Suppressor macrophage (primary cell): Measurements from ENCODE around the gene LEP.
"Not testable (repeated sequence)": the region's sequence is repeated elsewhere in the genome, so short reads cannot be mapped to it uniquely, and the experiment has no call there.

Experiments
- DNase-seq, 4 experiments: peaks; one replicate each; pipeline ENCODE4 v3.0.0-alpha.2; 2020 to 2022

Gene LEP

DNA sequence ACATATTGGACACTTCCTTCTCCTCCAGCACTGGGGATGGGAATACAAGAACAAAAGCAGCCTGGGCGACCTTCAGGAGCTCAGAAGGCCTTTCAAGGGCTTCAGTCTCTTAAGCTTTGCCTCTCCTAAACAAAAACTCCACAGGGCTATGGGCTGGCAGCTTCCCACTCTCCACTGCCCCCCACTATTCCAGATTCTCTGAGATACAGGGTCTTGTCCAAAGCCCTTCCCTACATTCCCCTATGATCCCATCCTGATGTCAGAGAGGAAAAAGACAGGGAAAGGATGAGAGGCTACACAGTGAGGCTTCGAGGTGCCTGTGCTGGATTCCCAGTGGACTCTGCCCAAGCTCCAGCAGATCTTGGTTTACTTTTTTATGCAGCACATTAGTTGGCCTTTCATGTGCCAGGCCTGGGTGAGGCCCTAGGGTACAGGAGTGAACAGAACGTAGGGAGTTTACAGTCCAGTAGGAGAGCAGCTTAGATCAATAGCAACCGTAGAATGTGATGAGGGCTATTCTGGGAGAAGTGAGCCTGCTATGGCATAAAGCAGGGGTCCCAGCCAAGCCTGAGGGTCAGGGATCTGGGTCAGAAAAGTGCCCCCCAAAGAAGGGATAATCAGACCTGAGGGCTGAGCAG lies 33.3 kb downstream of the LEP start:
- no peak for DNase-seq

GRCh38 chr7:128274884-128275603 lies 34.0 kb downstream of the LEP start:
- DNase-seq, result no peak

DNA sequence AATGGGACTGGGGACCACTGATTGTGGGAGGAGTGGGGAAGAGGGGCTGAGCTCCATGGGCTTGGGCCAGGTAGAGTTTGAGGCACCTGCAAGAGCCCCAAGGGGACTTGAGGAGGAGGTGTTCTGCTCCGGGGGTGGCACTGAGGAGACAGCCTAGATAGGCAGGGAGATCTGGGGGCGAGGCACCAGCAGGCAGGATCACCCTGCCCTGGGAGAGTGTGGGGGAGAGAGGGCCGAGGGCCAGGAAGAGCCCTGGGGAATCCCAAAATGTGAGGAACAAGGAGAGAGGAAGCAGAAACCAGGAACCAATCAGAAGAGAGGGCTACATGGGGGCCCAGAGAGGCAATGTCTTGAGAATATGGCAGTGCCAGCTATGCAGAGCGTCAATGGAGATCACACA lies 34.6 kb downstream of the LEP start:
- peak in 3 of 4 experiments; percentile 8 to 54 (median 29) for DNase-seq

DNA sequence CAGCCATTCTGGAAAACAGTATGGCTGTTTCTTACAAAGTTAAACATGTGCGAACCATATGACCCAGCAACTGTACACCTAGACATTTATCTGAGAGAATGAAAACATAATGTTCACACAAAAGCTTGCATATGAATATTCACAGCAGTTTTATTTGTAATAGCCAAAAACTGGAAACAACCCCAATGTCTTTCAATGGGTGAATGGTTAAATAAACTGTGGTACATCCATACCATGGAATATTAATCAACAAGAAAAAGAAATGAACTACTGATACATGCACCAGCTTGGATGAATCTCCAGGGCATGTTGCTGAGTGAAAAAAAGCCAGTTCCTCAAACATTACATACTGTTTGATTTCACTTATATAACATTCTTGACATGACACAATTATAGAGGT lies 37.3 kb downstream of the LEP start:
- DNase-seq, result no peak

GRCh38 chr7:128279124-128279713 lies 38.1 kb downstream of the LEP start:
- no peak for DNase-seq

- DNase-seq, result not testable (repeated sequence)
Measured at GRCh38 chr7:128280451-128280850, 39.4 kb downstream of the LEP start.

DNA sequence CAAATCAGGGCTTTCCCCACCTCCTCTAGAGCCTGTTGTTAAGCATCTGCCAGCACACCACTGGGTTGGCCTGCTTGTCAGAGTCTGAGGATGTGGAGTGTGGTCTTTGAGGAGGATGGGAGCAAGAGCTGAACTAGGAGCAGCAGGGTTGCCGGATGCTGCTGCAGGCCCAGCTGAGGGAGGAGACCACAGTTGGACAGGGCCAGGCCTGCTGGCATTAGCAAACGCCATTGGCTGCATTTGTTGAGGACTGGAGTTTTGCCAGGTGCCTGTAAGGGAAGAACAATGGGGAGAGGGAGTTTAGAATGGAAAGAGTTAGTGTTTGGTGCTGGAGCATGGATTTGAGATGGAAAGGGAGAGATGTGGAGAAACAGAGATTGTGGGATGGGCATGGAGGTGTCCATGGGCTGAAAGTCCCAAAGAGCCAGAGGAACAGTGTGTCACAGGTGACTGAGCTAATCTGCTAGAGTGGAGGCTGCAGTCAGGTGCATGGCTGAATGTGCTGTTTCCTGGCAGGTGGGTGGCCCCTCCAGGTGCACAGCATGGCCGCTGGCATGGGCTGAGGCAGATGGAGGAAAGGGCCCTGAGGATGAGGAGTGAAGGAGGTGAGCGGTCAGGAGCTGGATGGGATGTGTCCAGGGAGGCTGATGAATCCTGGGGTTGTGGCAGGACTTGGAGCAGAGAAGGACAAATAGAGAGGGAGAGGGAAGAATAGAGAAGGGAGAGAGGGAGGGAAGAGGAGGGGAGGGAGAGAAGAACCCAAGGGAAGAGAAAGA lies 40.7 kb downstream of the LEP start:
- no peak for DNase-seq

DNA sequence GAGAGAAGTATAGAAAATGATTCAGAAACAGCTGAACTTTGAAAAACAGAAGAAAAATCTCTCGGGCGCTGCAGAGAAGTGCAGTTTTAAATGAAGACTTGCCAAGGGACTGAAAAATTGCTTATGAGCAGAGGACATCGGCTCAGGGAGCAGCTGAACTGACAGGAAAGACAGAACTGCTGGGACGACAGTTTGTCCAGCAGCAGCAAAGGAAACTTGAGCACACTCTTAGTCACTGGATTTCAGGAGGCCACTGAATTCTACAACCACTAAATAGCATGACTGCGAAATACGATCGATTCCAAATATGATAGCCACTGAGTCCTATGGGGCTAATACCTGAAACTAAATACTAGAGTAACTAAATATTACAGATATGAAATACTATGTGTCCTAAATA lies 43.0 kb downstream of the LEP start:
- no peak for DNase-seq

- DNase-seq, result no peak
Measured at GRCh38 chr7:128287556-128287955, 46.5 kb downstream of the LEP start.

GRCh38 chr7:128298004-128298403 lies 56.9 kb downstream of the LEP start:
- peak in 1 of 4 experiments; percentile 24 for DNase-seq

DNA sequence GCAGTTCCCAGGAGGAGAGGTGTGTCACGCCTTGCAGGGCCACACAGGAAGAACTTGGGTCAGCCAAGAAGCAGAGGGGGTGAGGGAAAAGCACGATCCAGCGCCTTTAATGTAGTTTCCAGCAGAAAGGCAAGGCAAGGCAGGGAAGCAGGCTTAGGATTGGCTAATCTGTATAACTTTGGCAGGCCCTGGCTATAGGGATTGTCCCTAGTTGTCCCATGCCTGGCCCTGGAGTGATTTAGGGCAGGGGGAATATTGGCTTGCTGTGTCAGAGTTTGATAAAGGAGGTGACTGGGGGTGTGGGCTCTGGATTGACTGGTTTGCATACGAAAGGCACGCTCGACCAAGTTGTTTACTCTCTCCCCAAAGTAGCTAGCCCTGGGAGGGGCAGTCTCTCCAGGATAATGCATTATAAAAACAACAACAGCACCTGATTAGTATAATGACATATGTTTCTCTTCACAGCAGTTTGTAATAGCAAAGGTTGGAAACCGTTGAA lies 58.1 kb downstream of the LEP start:
- DNase-seq, result no peak

DNA sequence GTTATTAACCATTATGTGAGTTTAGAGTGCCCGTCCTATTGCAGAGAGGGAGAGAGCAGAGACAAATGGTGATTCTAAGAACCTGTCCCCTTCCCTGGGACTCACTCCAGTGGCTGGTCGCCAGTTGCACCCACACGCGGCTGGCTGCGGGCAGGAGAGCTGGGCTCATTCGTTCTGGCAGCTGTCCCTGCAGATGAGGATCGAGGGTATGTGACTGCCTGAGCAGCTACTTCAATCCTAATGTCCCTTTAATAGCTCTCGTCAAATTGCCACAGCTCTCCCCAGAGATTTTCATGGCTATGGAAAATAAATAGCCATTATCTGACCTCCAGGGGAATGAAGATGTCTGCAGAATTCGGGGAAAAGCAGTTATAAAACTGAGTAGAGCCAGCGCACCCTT lies 61.1 kb downstream of the LEP start:
- no peak for DNase-seq

GRCh38 chr7:128303133-128303532 lies 62.1 kb downstream of the LEP start:
- no peak for DNase-seq

DNA sequence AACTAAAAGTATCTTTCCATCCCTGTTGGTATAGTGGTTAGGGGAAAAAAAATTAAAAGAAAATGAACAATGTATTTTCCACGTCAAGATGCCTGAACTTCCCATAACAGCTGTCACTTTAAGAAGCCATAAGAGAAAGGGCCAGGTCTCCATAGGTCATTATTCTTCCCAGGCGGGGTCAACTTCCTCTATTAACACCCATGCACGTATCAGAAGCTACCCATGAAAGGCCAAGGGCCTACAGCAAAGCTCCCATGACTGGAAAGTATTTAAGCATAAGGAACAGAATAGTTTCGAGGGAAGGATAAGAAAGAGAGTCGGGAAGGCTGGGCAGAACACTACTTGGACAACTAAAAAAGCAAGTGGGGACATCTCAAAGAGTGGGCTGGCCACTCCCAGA lies 62.6 kb downstream of the LEP start:
- peak; percentile 33 to 69 (median 60) for DNase-seq

DNA sequence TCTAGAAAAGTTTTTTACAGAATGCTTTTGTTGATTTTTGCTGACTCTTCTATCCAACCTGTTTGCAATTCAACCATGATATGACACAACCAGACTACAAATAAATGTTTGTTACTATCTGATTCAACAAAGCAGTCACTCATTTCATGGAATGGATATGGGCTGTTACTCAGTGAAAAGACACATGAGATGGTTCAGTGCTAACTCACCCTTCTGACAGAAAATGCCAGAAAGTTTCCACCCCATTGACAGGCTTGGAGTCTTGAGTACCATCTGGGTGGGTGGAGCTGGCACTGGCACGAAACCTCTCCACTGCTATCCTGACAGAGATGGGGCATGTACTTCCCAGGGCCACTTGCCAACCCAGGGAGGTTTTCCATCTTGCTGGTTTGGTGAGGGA lies 63.1 kb downstream of the LEP start:
- peak in 1 of 4 experiments; percentile 6 for DNase-seq

DNA sequence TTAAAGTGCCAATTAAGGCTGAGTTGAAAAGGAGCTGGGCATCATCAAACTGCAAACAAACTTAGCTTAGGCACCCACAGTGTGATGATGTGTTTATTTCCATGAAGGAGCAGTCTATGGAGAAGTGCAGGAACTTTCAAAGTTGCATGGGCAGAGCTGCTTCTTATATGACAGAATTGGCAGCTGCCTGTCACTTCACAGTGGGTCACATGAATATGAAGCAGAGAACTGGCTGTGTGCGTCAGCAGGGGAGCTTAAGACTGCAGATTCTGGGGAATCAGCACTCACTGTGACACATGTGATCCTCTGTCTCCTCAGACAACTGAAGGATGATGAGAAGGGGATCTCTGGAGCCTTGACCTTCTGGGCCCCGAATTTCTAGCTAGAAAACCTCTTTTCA lies 66.0 kb downstream of the LEP start:
- peak; percentile 65 to 84 (median 82) for DNase-seq
